ENCODE measurements around the gene KAT2B.

KAT2B gene

GRCh38 chr3:20146301-20146700 lies 106.1 kb downstream of the KAT2B start:
- TF ChIP-seq ZNF274 (IDR thresholded peaks at IDR 0.05; ENCODE audit: low read depth, low read length), result no peak
- H3K4me3 ChIP-seq (ENCODE audit: low read length), result no peak overlapping the region

DNA sequence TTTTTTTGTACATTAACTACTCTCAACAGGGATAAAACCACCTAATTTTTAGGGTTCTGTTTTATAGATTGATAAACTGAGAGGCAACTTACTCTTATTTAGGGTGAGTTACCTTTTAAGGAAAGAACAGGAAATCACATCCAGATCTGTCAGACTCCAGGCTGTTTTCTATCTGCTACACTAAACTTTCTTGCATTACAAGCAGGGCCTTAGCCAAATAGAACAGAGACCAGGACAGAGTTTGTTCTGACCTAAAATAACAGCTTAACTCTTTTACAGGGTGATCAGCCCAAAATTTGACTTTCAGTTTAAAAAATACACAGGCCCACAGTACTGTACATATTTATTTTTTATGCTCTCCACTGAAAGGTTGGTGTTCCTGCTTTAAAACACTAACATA lies 107.1 kb downstream of the KAT2B start:
- H3K4me3 ChIP-seq (ENCODE audit: low read length), result no peak overlapping the region
- no peak for TF ChIP-seq ZNF274 (IDR thresholded peaks at IDR 0.05; ENCODE audit: low read depth, low read length)

- no peak overlapping the region for H3K4me3 ChIP-seq (ENCODE audit: low read length)
- no peak for TF ChIP-seq ZNF274 (IDR thresholded peaks at IDR 0.05; ENCODE audit: low read depth, low read length)
Observed at GRCh38 chr3:20148466-20148865, 108.2 kb downstream of the KAT2B start.

DNA sequence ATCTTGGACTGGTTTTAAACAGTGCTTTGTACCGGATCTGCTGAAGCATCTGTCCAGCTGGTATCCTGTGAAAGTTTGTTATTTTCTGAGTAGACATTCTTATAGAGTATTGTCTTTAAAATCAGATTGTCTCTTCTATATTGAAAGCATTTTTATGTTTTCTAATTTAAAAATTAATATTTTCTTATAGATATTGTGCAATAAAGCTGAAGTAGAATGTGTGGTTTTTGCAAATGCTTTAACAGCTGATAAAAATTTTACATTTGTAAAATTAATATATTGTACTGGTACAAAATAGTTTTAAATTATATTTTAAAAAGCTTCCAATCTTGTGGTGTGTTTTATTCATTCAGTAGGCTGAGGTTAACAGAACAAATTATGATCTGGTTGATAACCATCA lies 113.8 kb downstream of the KAT2B start:
- no peak for TF ChIP-seq ZNF274 (IDR thresholded peaks at IDR 0.05; ENCODE audit: low read depth, low read length)
- H3K4me3 ChIP-seq (ENCODE audit: low read length), result no peak overlapping the region

GRCh38 chr3:20154928-20155327 lies 114.7 kb downstream of the KAT2B start:
- no peak for TF ChIP-seq ZNF274 (IDR thresholded peaks at IDR 0.05; ENCODE audit: low read depth, low read length)
- no peak overlapping the region for H3K4me3 ChIP-seq (ENCODE audit: low read length)

DNA sequence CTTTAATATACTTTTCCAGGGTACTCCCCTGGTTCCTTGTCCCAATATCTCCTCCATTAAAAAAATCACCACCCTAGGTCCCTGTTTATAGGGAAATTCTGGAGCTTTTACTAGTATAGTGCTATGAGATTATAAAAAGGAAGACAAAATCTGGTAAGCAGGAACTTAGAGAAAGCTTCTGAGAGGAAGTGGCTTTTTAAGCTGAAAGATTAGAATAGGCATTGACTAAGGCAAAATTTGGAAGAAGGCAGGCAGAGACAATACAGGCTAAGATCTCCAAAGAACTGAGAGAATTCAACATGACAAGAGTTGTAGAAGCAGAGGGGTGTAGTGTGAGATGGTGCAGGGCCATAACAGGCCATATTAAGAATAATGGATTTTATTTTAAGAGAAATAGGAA lies 120.0 kb downstream of the KAT2B start:
- no peak overlapping the region for H3K4me3 ChIP-seq (ENCODE audit: low read length)
- TF ChIP-seq ZNF274 (IDR thresholded peaks at IDR 0.05; ENCODE audit: low read depth, low read length), result no peak

- H3K4me3 ChIP-seq (ENCODE audit: low read length), result no peak overlapping the region
- no peak for TF ChIP-seq ZNF274 (IDR thresholded peaks at IDR 0.05; ENCODE audit: low read depth, low read length)
Observed at GRCh38 chr3:20161714-20162113, 121.5 kb downstream of the KAT2B start.

DNA sequence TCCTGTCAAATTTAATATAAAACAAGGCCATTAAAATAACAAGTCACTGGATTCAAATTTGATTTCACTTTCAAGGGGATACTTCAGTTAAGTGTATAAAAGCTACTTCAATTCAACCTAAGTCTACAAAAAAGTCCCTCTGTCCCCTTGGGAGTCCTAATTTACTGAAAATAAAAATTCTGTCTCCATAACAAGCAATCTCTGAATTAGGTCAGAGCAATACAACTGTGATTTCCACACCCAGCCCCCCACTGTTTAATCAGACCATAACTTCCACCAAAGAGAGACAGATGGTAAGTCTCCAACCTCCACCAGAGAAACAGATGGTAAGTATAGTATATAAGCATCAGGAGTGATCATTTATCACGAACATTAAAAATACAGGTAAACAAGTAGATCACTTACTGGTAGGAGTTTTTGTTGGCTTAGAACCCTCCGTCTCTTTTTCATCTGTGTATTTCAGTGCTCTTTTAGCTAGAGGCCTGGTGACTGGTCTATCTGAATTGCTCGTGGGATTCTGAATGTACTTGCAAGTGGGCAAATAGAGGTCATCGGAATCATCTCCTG lies 133.7 kb downstream of the KAT2B start:
- no peak for TF ChIP-seq ZNF274 (IDR thresholded peaks at IDR 0.05; ENCODE audit: low read depth, low read length)
- H3K4me3 ChIP-seq (ENCODE audit: low read length), result no peak overlapping the region

DNA sequence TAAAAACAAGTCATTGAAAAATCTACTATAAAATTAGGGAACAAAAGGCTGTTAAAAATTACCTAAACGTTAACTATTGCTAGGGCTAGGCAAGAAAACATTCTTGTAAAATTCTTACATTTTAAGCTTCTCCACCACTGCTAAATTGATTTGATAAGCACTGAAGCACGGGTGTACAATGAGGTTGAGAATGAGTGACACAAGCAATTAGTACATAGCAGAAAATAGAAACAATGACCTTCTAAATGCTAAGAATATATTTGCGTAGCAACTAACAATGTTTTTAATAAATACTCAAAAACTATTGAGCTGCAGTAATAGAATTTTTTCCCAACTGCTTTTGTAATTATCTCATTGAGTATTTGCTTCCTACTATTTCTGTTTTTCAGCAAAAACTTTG lies 141.0 kb downstream of the KAT2B start:
- TF ChIP-seq ZNF274 (IDR thresholded peaks at IDR 0.05; ENCODE audit: low read depth, low read length), result no peak
- no peak overlapping the region for H3K4me3 ChIP-seq (ENCODE audit: low read length)

DNA sequence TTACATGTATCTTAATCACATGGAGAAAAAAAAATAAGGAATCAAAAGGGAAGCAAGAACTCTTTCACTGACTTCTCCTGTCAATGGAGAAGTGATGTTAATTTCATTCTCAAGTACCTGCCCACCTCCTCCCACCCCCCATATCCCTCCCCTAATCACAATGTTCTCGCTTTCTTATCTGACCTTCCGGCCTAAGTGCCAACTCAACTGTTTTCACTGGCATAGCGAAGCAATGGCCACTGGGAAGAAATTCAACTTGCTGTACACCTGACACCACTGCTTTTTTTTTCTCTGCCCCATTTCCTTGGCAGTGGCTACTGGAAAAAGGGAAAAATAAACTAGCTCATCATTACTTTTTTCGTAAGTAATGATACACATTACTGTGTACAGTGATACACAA lies 142.0 kb downstream of the KAT2B start:
- no peak overlapping the region for H3K4me3 ChIP-seq (ENCODE audit: low read length)
- no peak for TF ChIP-seq ZNF274 (IDR thresholded peaks at IDR 0.05; ENCODE audit: low read depth, low read length)

- peak overlapping the region; percentile 85 for H3K4me3 ChIP-seq (ENCODE audit: low read length)
- no peak for TF ChIP-seq ZNF274 (IDR thresholded peaks at IDR 0.05; ENCODE audit: low read depth, low read length)
Observed at GRCh38 chr3:20185331-20185678, 145.1 kb downstream of the KAT2B start.

- H3K4me3 ChIP-seq (ENCODE audit: low read length), result peak within 1 kb of the TSS; percentile 100
- no peak for TF ChIP-seq ZNF274 (IDR thresholded peaks at IDR 0.05; ENCODE audit: low read depth, low read length)
Observed at GRCh38 chr3:20185679-20186599, 145.7 kb downstream of the KAT2B start, which contains the start of gene SGO1. Gene SGO1, minus strand, starts transcription at chr3:20186206. Its CDS starts 2,179 bp downstream, at chr3:20184027.

DNA sequence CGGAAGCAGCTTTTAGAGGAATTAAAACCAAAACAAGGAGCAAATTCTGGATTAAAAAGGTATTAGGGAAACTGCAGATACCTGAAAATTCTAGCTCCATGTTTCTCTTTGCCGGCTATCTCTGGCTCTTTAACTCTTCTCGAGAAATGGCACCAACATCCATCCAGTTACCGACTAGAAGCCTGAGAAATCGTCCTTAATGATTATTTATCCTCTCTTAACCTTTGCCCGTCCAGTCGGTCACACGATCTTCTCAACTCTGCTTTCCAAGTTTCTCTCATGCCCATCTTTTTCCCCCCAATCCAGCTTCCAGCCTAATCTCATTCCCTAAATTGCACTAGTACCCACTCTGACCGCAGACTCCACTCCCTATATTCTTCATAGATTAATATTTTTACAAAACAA lies 146.4 kb downstream of the KAT2B start:
- H3K4me3 ChIP-seq (ENCODE audit: low read length), result peak overlapping the region; percentile 100
- TF ChIP-seq ZNF274 (IDR thresholded peaks at IDR 0.05; ENCODE audit: low read depth, low read length), result no peak

GRCh38 chr3:20190991-20191390 lies 150.7 kb downstream of the KAT2B start:
- TF ChIP-seq ZNF274 (IDR thresholded peaks at IDR 0.05; ENCODE audit: low read depth, low read length), result no peak

GRCh38 chr3:20194793-20195460 lies 154.7 kb downstream of the KAT2B start:
- H3K4me3 ChIP-seq (ENCODE audit: low read length), result no peak overlapping the region
- TF ChIP-seq ZNF274 (IDR thresholded peaks at IDR 0.05; ENCODE audit: low read depth, low read length), result no peak

More at GRCh38 chr3:20190991-20191390, 150.7 kb downstream of the KAT2B start:
- no peak overlapping the region for H3K4me3 ChIP-seq (ENCODE audit: low read length)

Data from GM08714 (cell line).